ENCODE results near the gene PLCXD3. TPM values are rescaled to one million over a fixed set of nuclear protein-coding genes. Genes with fewer than 3 reads are reported as not detected.

PLCXD3 gene
- total and polyA plus RNA-seq, 2 of the 8 experiments (the other 6 are each of a cell fraction or from before 2014, with no cell fraction given): 0.03 to 0.07 TPM

DNA sequence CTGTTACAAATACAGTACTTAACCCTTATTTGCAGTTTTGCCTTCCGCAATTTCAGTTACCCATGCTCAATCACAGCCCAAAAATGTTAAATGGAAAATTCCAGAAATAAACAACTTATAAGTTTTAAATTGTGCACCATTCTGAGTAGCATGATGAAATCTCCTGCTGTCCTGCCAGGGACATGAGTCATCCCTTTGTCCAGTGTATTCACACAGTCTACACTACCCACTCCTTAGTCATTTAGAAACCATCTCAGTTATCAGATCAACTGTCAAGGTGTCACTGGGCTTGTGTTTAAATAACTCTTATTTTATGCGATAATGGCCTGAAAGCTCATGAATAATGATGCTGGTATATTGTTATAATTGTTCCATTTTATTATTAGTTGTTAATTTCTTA is 95.8 kb downstream of the PLCXD3 start:
- Histone ChIP-seq H3K18ac (ENCODE audit: extremely low read depth, low read length) (no peak overlapping the region), H3K79me2 (ENCODE audit: control insufficient read depth in 1 of 2, insufficient read depth in 2 of 2, low read length in 2 of 2) (no peaks in the 10 kb centered on the region), H2BK20ac (ENCODE audit: low read length) (no peak overlapping the region), H4K20me1 (replicated peaks in 1 of 2; ENCODE audit: control insufficient read depth in 1 of 2, insufficient read depth in 2 of 2, low read length in 2 of 2) (no peaks in the 10 kb centered on the region), H3K14ac (ENCODE audit: insufficient read length) (no peak overlapping the region), H4K5ac (ENCODE audit: insufficient read length, low read depth, low read length) (no peak overlapping the region), H2BK120ac (replicated peaks; ENCODE audit: low read depth, low read length) (no peak overlapping the region), H3K79me1 (ENCODE audit: low read depth, low read length) (no peaks in the 10 kb centered on the region), H3K27me3 (replicated peaks in 1 of 4; ENCODE audit: control insufficient read depth in 3 of 4, extremely low read depth in 1 of 4, insufficient read depth in 3 of 4, low read length in 3 of 4) (no peaks in the 10 kb centered on the region), H3K23ac (ENCODE audit: insufficient read length) (no peak overlapping the region), H3K4me3 (ENCODE audit: extremely low read depth in 1 of 4, insufficient read depth in 2 of 4, low read depth in 3 of 4, low read length in 4 of 4) (no peak overlapping the region), H3K23me2 (ENCODE audit: low read depth, low read length) (no peaks in the 10 kb centered on the region), H3K9ac (replicated peaks in 1 of 4; ENCODE audit: extremely low read depth in 1 of 4, low read depth in 3 of 4, low read length in 3 of 4) (no peak overlapping the region), H3K27ac (ENCODE audit: low read depth, low read length) (no peak overlapping the region), H2AK5ac (ENCODE audit: low read depth, low read length) (no peak overlapping the region), H2BK5ac (ENCODE audit: low read depth, low read length) (no peak overlapping the region), H3K4ac (replicated peaks; ENCODE audit: insufficient read length, low read depth, low read length) (no peak overlapping the region), H2BK15ac (ENCODE audit: low read length) (no peak overlapping the region), H4K91ac (replicated peaks; ENCODE audit: insufficient read length, low read length) (no peak overlapping the region), H3K56ac (replicated peaks; ENCODE audit: insufficient read length, low read depth, low read length) (no peak overlapping the region), H2BK12ac (ENCODE audit: low read depth, low read length) (no peak overlapping the region), H3K4me2 (ENCODE audit: insufficient read depth in 1 of 2, low read depth in 2 of 2, low read length in 2 of 2) (no peak overlapping the region), H4K8ac (ENCODE audit: extremely low read depth, insufficient read depth, low read length) (no peak overlapping the region), H3K36me3 (ENCODE audit: control insufficient read depth in 2 of 4, insufficient read depth in 4 of 4, low read length in 3 of 4) (no peaks in the 10 kb centered on the region), H3K4me1 (replicated peaks in 1 of 4; ENCODE audit: control insufficient read depth in 3 of 4, insufficient read depth in 4 of 4, low read length in 3 of 4) (peaks cover 0 to 9% (median 0%) of the 10 kb centered on the region in 4 experiments; a peak in 1 of 7 replicates), H3K9me3 (ENCODE audit: insufficient read depth in 2 of 2, low read depth in 1 of 2, low read length in 1 of 2) (no peaks in the 10 kb centered on the region), H2AFZ (ENCODE audit: low read length) (no peak overlapping the region)
- whole genome bisulfite sequencing, 2 experiments (ENCODE audit: extremely low coverage in 1 of 2, insufficient coverage in 1 of 2, insufficient read length in 1 of 2, insufficient replicate concordance in 2 of 2, low coverage in 1 of 2, low lambda C conversion rate in 2 of 2, missing lambda C conversion rate in 1 of 2): 69% methylated on average over 2 of the region's 2 CpGs; no CpG with 5 or more reads in 1 of the 2 experiments
- FAIRE-seq (no peak), DNase-seq (ENCODE audit: low read depth in 1 of 2, low spot score in 2 of 2) (no peak)
- ChIA-PET POLR2A (ENCODE audit: partially characterized antibody) (no interaction called here), CTCF (ENCODE audit: partially characterized antibody) (interaction anchor here (0.9 to 2.2 kb wide), 2 partner anchors 19 to 145 kb away, joined by 4 to 8 read pairs; no protein-coding TSS in a partner anchor)
- TF ChIP-seq, protein P1, sequence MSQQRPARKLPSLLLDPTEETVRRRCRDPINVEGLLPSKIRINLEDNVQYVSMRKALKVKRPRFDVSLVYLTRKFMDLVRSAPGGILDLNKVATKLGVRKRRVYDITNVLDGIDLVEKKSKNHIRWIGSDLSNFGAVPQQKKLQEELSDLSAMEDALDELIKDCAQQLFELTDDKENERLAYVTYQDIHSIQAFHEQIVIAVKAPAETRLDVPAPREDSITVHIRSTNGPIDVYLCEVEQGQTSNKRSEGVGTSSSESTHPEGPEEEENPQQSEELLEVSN (IDR thresholded peaks at IDR 0.05): no peak
- TF ChIP-seq POLR2A (IDR thresholded peaks at IDR 0.05; ENCODE audit: control extremely low read depth in 1 of 2, low read depth in 2 of 2, low read length in 2 of 2): no peak
- TF ChIP-seq, protein P2, sequence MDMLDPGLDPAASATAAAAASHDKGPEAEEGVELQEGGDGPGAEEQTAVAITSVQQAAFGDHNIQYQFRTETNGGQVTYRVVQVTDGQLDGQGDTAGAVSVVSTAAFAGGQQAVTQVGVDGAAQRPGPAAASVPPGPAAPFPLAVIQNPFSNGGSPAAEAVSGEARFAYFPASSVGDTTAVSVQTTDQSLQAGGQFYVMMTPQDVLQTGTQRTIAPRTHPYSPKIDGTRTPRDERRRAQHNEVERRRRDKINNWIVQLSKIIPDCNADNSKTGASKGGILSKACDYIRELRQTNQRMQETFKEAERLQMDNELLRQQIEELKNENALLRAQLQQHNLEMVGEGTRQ (IDR thresholded peaks at IDR 0.05; ENCODE audit: low read length): no peak
- TF ChIP-seq, protein P3, sequence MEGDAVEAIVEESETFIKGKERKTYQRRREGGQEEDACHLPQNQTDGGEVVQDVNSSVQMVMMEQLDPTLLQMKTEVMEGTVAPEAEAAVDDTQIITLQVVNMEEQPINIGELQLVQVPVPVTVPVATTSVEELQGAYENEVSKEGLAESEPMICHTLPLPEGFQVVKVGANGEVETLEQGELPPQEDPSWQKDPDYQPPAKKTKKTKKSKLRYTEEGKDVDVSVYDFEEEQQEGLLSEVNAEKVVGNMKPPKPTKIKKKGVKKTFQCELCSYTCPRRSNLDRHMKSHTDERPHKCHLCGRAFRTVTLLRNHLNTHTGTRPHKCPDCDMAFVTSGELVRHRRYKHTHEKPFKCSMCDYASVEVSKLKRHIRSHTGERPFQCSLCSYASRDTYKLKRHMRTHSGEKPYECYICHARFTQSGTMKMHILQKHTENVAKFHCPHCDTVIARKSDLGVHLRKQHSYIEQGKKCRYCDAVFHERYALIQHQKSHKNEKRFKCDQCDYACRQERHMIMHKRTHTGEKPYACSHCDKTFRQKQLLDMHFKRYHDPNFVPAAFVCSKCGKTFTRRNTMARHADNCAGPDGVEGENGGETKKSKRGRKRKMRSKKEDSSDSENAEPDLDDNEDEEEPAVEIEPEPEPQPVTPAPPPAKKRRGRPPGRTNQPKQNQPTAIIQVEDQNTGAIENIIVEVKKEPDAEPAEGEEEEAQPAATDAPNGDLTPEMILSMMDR (IDR thresholded peaks at IDR 0.05; ENCODE audit: control extremely low read depth in 1 of 3, insufficient read depth in 1 of 3, low read depth in 1 of 3, low read length in 3 of 3): no peak
- no peak for TF ChIP-seq TAF1 (IDR thresholded peaks at IDR 0.05; ENCODE audit: low read depth, low read length)
- TF ChIP-seq TEAD4 (IDR thresholded peaks at IDR 0.05; ENCODE audit: low read depth, low read length): no peak
- TF ChIP-seq, protein P4, sequence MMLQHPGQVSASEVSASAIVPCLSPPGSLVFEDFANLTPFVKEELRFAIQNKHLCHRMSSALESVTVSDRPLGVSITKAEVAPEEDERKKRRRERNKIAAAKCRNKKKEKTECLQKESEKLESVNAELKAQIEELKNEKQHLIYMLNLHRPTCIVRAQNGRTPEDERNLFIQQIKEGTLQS (IDR thresholded peaks at IDR 0.05; ENCODE audit: insufficient read depth, low read depth, low read length): no peak
- TF ChIP-seq RFX5 (IDR thresholded peaks at IDR 0.05; ENCODE audit: borderline replicate concordance, low read depth, low read length): no peak
- no peak for TF ChIP-seq CEBPB (IDR thresholded peaks at IDR 0.05; ENCODE audit: low read depth, low read length)
